Neuron (in vitro differentiated cells): ENCODE data around the gene AKT1.
"Not testable (repeated sequence)": the region's sequence is repeated elsewhere in the genome, so short reads cannot be mapped to it uniquely, and the experiment has no call there.

Experiments used
- H2AFZ ChIP-seq: one replicate; pipeline ENCODE4 v1.6.1; 2013; ENCODE audit warnings: low read depth, mild to moderate bottlenecking, inconsistent platforms, low read length, moderate library complexity
- H3K27me3 ChIP-seq: one replicate; pipeline ENCODE4 v1.6.1; 2013; ENCODE audit warnings: low read length; ENCODE audit not compliant: insufficient read depth
- H3K36me3 ChIP-seq: one replicate; pipeline ENCODE4 v1.6.1; 2013; ENCODE audit warnings: low read length; ENCODE audit not compliant: insufficient read depth
- H3K4me1 ChIP-seq: one replicate; pipeline ENCODE4 v1.6.1; 2013; ENCODE audit warnings: low read length; ENCODE audit not compliant: insufficient read depth
- H3K4me3 ChIP-seq: 2 replicates; pipeline ENCODE4 v1.5.1; 2013; ENCODE audit warnings: mild to moderate bottlenecking, low read length, moderate library complexity
- H3K9me3 ChIP-seq: one replicate; pipeline ENCODE4 v1.6.1; 2013; ENCODE audit warnings: low read length

AKT1 gene

DNA sequence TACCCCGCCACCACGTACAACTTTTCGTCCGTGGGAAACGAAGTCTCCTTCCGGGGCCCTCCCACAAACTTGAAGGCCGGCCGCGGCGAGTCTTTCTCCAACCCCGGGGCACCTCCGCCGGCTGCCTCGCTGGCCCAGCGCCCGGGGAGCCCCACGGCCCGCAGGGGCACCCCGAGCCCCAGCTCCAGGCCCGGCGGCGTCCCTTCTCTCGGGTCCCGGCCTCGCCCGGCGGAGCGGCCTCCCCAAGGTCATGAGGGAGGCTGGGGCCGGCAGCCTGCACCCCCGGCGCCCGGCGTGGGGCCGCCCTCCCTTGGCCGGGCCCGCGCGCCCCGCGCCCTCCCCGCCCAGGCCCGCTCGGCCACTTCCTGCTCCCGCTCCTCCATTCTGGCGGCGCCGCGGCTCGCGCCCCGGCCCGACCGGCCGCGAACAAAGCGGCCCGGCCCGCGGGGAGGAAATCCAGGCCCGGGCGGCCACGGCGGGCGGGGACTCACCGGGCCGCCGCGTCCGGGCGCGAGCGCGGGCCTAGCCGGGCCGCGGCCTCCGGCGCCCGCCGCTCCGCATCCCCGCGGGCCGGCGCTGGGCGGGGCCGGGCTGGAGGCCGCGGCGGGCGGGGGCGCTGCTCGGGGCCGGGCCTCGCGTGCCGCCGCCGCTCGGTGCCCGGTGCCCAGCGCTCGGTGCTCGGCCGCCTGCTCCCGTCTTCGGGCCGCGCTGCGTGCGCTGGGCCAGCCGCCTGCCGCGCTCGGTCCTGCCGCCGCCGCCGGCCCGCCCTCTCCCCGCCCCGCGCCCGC is at the start of gene AKT1:
Gene AKT1, minus strand, starts transcription at position 756 of the 788 bp plus-strand sequence. CDS start 3,105 bp downstream, outside the sequence.
- H3K36me3 ChIP-seq, result peaks cover 18% of the 10 kb centered on the region
- peak within 1 kb of the TSS; percentile 59 for H2AFZ ChIP-seq
- peaks cover 39% of the 10 kb centered on the region for H3K4me1 ChIP-seq
- peaks cover 40% of the 10 kb centered on the region for H3K27me3 ChIP-seq
- H3K9me3 ChIP-seq, result no peaks in the 10 kb centered on the region
- H3K4me3 ChIP-seq, result peak within 1 kb of the TSS; percentile 70

- Histone ChIP-seq H3K27me3 (peaks cover 53% of the 10 kb centered on the region), H3K36me3 (no peaks in the 10 kb centered on the region), H2AFZ (no peak overlapping the region), H3K4me3 (no peak overlapping the region), H3K4me1 (peaks cover 15% of the 10 kb centered on the region), H3K9me3 (no peaks in the 10 kb centered on the region)
Observed at GRCh38 chr14:104845033-104845666, 49.6 kb upstream of the AKT1 start.

GRCh38 chr14:104844306-104845032 is 48.9 kb upstream of the AKT1 start:
- H3K36me3 ChIP-seq, result no peaks in the 10 kb centered on the region
- H3K27me3 ChIP-seq, result peaks cover 53% of the 10 kb centered on the region
- H3K9me3 ChIP-seq, result no peaks in the 10 kb centered on the region
- H3K4me1 ChIP-seq, result peaks cover 15% of the 10 kb centered on the region
- H3K4me3 ChIP-seq, result peak overlapping the region; percentile 38
- H2AFZ ChIP-seq, result peak overlapping the region; percentile 42

- Histone ChIP-seq H3K36me3 (no peaks in the 10 kb centered on the region), H3K9me3 (no peaks in the 10 kb centered on the region), H2AFZ (peak overlapping the region; percentile 42), H3K27me3 (peaks cover 53% of the 10 kb centered on the region), H3K4me3 (peak overlapping the region; percentile 38), H3K4me1 (peaks cover 15% of the 10 kb centered on the region)
Observed at GRCh38 chr14:104843442-104844305, 48.1 kb upstream of the AKT1 start.

DNA sequence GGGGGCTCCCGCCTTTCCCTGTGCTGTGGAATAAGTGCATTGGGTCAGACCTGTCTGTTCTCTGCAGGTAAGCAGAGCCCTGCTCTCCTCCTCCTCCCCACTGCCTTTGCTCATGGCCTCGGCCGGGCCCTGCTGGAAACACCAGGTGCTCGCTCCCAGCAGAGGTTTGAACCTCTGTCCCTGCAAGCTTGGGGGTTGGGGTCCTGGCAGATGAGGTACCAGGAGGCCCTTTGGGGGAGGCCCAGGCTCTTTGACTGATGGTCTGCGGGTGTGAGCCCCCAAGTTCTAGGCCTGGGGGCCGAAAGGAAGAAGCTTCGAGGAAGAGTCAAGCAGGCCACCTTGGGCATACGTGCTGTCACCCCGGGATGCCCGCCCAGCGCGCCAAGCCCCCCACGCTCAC is 47.5 kb upstream of the AKT1 start:
- H3K27me3 ChIP-seq, result peaks cover 53% of the 10 kb centered on the region
- peaks cover 15% of the 10 kb centered on the region for H3K4me1 ChIP-seq
- H3K4me3 ChIP-seq, result peak overlapping the region; percentile 38
- peak overlapping the region; percentile 42 for H2AFZ ChIP-seq
- no peaks in the 10 kb centered on the region for H3K9me3 ChIP-seq
- no peaks in the 10 kb centered on the region for H3K36me3 ChIP-seq

- no peaks in the 10 kb centered on the region for H3K9me3 ChIP-seq
- no peaks in the 10 kb centered on the region for H3K36me3 ChIP-seq
- peaks cover 15% of the 10 kb centered on the region for H3K4me1 ChIP-seq
- no peak overlapping the region for H2AFZ ChIP-seq
- H3K4me3 ChIP-seq, result no peak overlapping the region
- peaks cover 53% of the 10 kb centered on the region for H3K27me3 ChIP-seq
Observed at GRCh38 chr14:104841730-104842129, 46.2 kb upstream of the AKT1 start.

GRCh38 chr14:104836171-104836935 is 40.8 kb upstream of the AKT1 start:
- H3K36me3 ChIP-seq, H3K4me3 ChIP-seq, H3K9me3 ChIP-seq, H3K27me3 ChIP-seq, H2AFZ ChIP-seq, H3K4me1 ChIP-seq: not testable (repeated sequence)

GRCh38 chr14:104830781-104831180 is 35.2 kb upstream of the AKT1 start:
- Histone ChIP-seq H3K4me3 (no peak overlapping the region), H3K27me3 (peaks cover 8% of the 10 kb centered on the region), H3K36me3 (no peaks in the 10 kb centered on the region), H2AFZ (no peak overlapping the region), H3K9me3 (no peaks in the 10 kb centered on the region), H3K4me1 (peaks cover 3% of the 10 kb centered on the region)

GRCh38 chr14:104827177-104828055 is 31.9 kb upstream of the AKT1 start:
- H3K4me1 ChIP-seq, result peaks cover 3% of the 10 kb centered on the region

DNA sequence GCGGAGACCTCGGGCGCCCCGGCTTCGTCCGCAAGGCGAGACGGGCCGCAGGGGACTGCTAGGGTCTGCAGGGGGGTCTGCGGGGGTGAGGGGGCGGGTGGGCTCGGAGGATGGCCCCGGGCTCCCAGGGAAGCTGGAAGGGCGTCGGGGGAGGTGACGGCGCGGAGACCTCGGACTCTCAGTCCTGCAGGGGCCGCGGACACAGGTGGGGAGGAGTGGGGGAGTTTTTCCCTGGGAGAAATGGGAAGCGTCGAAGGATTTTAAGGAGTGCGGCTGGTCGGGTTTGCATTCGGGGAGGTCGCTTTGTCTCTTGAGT is 31.3 kb upstream of the AKT1 start:
- Histone ChIP-seq H3K4me1 (peaks cover 3% of the 10 kb centered on the region), H3K27me3 (peaks cover 8% of the 10 kb centered on the region), H3K4me3 (peak overlapping the region; percentile 47), H2AFZ (peak overlapping the region; percentile 20), H3K36me3 (no peaks in the 10 kb centered on the region), H3K9me3 (no peaks in the 10 kb centered on the region)

More at GRCh38 chr14:104827177-104828055, 31.9 kb upstream of the AKT1 start:
- Histone ChIP-seq H3K36me3 (no peaks in the 10 kb centered on the region), H3K4me3 (peak overlapping the region; percentile 47), H2AFZ (peak overlapping the region; percentile 20), H3K27me3 (peaks cover 8% of the 10 kb centered on the region), H3K9me3 (no peaks in the 10 kb centered on the region)

GRCh38 chr14:104826189-104826860 is 30.8 kb upstream of the AKT1 start:
- no peaks in the 10 kb centered on the region for H3K9me3 ChIP-seq
- peak overlapping the region; percentile 74 for H2AFZ ChIP-seq
- H3K4me3 ChIP-seq, result peak overlapping the region; percentile 60
- peaks cover 8% of the 10 kb centered on the region for H3K27me3 ChIP-seq
- peaks cover 3% of the 10 kb centered on the region for H3K4me1 ChIP-seq
- H3K36me3 ChIP-seq, result no peaks in the 10 kb centered on the region
